T-helper 2 cell treated with Interferon-gamma antibody and Interleukin-4, amounts not matched to agents 100 ng/mL and 5 ng/mL, for 36 hours (primary cell): ENCODE data around the gene SMTNL2. TPM values are rescaled to one million over a fixed set of nuclear protein-coding genes. Genes with fewer than 3 reads are reported as not detected.
"Not testable (repeated sequence)": the region's sequence is repeated elsewhere in the genome, so short reads cannot be mapped to it uniquely, and the experiment has no call there.

ENCODE experiments used
- intact Hi-C: fragments of 100-400 bp; cut with micrococcal nuclease; formaldehyde crosslinking; loops from one replicate; pipeline ENCODE4 v1.15.1; 2023
- total RNA-seq: library from RNA; stranded (reverse); gene quantifications from 2 replicates; pipeline ENCODE4 v1.2.3, GENCODE V29; 2022

SMTNL2 gene
- total RNA-seq, 1 donor from 2014 or later: not detected

- intact Hi-C loops: no loop called here
Measured at GRCh38 chr17:4599505-4600281, 15.4 kb downstream of the SMTNL2 start.

- intact Hi-C loops: no loop called here
Measured at GRCh38 chr17:4600563-4600962, 16.2 kb downstream of the SMTNL2 start.

GRCh38 chr17:4601326-4601725 lies 17.0 kb downstream of the SMTNL2 start:
- intact Hi-C loops: no loop called here

- intact Hi-C loops: no loop called here
Measured at GRCh38 chr17:4602041-4602440, 17.7 kb downstream of the SMTNL2 start.

GRCh38 chr17:4604111-4604644 lies 19.8 kb downstream of the SMTNL2 start:
- intact Hi-C loops: no loop called here

- intact Hi-C loops: not testable (repeated sequence)
Measured at GRCh38 chr17:4604736-4605135, 20.4 kb downstream of the SMTNL2 start.

GRCh38 chr17:4605826-4606225 lies 21.5 kb downstream of the SMTNL2 start:
- intact Hi-C loops: no loop called here

- intact Hi-C loops: no loop called here
Measured at GRCh38 chr17:4607261-4607741, 23.0 kb downstream of the SMTNL2 start.

GRCh38 chr17:4607773-4608187 lies 23.5 kb downstream of the SMTNL2 start:
- intact Hi-C loops: no loop called here

GRCh38 chr17:4609761-4610160 lies 25.4 kb downstream of the SMTNL2 start:
- intact Hi-C loops: no loop called here

GRCh38 chr17:4610162-4610561 lies 25.8 kb downstream of the SMTNL2 start:
- intact Hi-C loops: no loop called here

GRCh38 chr17:4610656-4611055 lies 26.3 kb downstream of the SMTNL2 start:
- intact Hi-C loops: no loop called here

- intact Hi-C loops: no loop called here
Measured at GRCh38 chr17:4616476-4616875, 32.1 kb downstream of the SMTNL2 start.

- intact Hi-C loops: no loop called here
Measured at GRCh38 chr17:4617090-4617489, 32.8 kb downstream of the SMTNL2 start.

- intact Hi-C loops: no loop called here
Measured at GRCh38 chr17:4617590-4618351, 33.4 kb downstream of the SMTNL2 start.

- intact Hi-C loops: no loop called here
Measured at GRCh38 chr17:4620531-4621101, 36.3 kb downstream of the SMTNL2 start.

- intact Hi-C loops: no loop called here
Measured at GRCh38 chr17:4622375-4622774, 38.0 kb downstream of the SMTNL2 start.

- intact Hi-C loops: no loop called here
Measured at GRCh38 chr17:4623249-4623648, 38.9 kb downstream of the SMTNL2 start.

GRCh38 chr17:4624451-4624911 lies 40.2 kb downstream of the SMTNL2 start:
- intact Hi-C loops: not testable (repeated sequence)

- intact Hi-C loops: loop anchor here (5.0 kb wide), 1 partner anchor 262 kb away; no protein-coding TSS in a partner anchor
Measured at GRCh38 chr17:4625181-4625617, 40.9 kb downstream of the SMTNL2 start.

GRCh38 chr17:4626734-4627256 lies 42.5 kb downstream of the SMTNL2 start:
- intact Hi-C loops: loop anchor here (1.0 to 5.0 kb wide), 3 partner anchors 61 to 261 kb away; no protein-coding TSS in a partner anchor
